Melanocyte of skin (primary cell): ENCODE results near the gene ACP5. TPM values are rescaled to one million over a fixed set of nuclear protein-coding genes. Genes with fewer than 3 reads are reported as not detected.

Experiments
- total RNA-seq, 2 donors: library from RNA; depleted of rRNA; stranded (reverse); fragments of >200 nt; gene quantifications; 2 replicates each; pipeline ENCODE4 v1.2.3, GENCODE V29; 2012

Gene ACP5
- 100 to 1,000 TPM; 133 to 141 TPM for total RNA-seq

DNA sequence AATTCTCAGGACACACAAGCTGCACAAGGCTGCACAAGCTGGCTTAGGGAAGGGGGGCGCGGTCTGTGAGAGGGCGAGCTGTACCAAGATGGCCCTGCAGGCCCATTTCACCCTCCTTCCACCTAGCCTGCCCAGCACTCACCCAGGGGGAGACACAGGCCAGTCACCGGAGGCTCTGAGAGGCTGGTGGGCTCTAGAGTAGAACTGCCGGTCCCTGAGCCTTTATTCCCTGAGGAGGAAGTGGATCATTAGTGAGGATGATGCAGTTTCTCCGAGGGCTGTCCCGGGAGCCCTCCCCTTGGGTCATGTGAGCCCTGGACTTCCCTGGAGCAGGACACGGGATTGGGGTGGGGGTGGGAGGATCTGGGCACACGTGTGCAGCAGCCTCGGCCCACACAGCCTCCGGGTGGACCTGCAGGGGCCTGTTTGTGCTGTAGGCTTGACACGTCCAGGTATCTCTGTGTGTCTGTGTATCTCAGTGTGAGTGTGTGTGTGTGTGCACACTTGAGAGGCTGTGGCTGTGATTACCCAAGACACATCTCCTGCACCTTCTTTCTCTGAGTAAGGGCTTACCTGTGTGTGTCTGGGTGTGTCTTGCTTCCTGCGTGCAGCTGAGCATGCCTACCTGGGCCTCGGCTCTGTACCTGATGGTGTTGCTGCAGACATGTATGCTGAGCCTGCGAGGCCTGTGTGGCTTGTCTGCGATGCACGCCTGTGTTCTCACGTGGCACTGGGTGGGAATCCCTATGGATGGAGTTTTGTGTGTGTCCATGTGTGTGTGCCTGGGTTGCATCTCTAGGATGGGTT, at the start of gene ACP5:
Gene ACP5, minus strand, starts transcription at position 195 of the 807 bp plus-strand sequence. CDS start 328 bp downstream, outside the sequence.

GRCh38 chr19:11597202-11598102, 20.0 kb upstream of the ACP5 start, which contains the start of gene ZNF627:
Gene ZNF627 (plus strand): TSS chr19:11597483. CDS start chr19:11597628, 145 bp downstream.

DNA sequence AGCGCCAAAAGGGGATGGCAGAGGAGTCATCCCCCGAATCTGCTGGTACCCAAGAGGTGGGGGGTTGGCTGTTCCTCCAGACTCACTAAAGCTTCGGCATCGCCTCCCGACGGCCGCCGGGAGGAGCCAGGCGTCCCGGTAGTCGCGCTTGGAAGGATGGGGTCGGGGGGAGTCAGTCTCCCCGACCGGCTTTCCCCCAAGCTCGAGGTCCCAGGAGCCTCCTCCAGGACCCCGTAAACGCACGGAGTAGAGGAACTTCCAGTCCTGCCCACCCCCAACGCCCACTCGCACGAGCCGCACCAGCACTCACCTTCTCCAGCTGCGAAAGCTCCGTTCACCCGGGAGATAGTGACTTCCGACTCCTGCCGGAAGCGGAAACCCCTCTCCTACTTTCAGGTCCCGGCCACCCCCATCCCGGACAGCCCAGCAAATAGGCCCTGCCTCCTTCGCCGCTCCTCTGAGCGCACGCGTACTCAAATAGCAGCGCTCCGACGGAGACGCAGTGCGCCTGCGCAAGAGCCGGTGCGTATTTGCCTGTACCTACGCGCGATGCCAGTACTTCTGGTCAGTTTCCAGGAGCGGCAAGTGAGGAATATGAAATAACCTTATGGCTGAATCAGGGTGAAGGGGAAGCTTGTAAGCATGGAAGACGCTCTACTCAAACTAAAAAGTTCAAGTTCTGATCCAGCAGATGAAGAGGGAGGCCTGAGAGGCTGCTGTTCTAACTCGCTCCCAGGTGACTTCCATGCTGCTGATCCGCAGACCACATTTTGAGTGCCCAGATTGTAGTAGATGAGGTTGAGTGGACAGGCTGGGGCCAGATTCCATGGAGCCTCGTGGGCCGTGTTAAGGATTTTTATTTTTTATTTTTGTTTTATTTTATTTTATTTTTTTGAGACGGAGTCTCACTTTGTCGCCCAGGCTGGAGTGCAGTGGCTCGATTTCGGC, 18.3 kb downstream of the ACP5 start, which contains the start of gene ELOF1:
Gene ELOF1, minus strand, starts transcription at position 350 of the 948 bp plus-strand sequence. CDS start 4,883 bp downstream, outside the sequence.

DNA sequence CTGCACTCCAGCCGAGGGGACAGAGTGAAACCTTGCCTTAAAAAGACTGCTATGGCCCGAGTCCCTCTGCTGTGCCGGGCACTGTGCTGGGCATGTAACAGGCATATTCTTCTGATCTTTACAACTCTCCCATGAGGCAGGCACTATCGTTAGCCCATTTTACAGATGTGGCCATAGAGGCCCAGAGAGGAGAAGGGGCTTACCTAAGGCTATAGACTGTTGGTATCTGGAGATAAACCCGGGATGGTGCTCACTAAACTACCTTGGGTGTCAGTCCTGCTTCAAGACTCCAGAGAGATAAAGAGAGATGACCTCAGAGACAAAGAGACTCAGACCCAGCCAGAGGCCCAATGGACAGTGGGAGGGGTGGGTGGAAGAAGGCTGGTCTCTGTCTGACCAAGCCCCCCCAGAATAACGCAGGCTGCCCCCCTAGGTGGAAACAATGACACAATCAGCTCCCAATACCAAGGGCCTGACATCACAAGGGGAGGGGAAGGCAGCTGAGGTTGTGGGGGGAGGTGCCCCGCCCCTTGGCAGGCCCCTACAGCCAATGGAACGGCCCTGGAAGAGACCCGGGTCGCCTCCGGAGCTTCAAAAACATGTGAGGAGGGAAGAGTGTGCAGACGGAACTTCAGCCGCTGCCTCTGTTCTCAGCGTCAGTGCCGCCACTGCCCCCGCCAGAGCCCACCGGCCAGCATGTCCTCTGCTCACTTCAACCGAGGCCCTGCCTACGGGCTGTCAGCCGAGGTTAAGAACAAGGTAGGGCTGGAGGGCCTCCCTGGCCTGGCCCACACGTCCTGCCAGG, 39.0 kb downstream of the ACP5 start, which contains the start of gene CNN1:
Gene CNN1, plus strand, starts transcription at position 620 of the 805 bp plus-strand sequence. Its CDS starts 77 bp downstream, at position 697.

DNA sequence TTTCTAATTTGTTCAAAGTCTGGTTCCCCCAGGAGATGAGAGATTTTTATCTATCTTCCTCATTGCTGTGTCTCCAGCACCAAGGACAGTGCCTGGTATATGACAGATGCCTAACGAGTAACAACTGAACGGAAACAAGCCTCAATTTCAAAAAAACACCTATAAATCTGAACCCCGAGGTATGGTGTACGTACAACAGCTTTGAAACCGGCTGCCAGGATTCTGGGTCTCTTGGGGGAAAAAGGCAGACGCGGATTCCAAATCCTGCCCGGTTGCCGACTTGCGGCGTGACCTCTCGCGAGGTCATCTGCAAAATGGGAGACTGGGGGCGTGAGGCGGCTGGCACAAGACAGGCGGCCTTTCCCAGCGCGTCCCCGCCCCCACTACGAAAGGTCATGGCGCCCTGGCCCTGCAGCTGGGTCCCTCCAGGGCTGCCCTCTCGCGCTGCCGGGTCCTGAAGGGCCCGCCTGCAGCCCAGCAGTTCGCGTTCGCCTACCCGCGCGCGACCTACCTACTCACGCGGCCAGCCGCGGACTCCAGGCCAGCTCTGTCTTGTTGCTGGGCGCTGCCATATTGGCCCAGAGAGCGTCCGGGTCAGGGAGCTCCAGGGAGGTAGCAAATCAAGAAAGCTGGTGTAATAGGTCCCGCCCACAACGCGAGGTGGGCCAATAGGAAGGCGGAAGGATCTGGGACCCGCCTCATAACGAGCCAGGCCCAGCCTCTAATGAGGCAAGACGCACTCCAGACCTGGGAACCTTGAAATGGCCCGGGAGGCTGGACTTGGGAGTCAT, 48.7 kb downstream of the ACP5 start, which contains the start of gene ECSIT:
Gene ECSIT, minus strand, starts transcription at position 584 of the 791 bp plus-strand sequence. CDS start 9,964 bp downstream, outside the sequence.

Other genes starting within 250 kb of the ACP5 start
- 1 to 10 TPM; 4.1 to 6.3 TPM for gene RAB3D, start 238.0 kb downstream of the ACP5 start, total RNA-seq
- 100 to 1,000 TPM in 1 of 2 donors, 10 to 100 TPM in 1; 99.9 to 142 TPM for gene TMEM205, start 231.4 kb downstream of the ACP5 start, total RNA-seq
- 1 to 10 TPM; 4.7 to 9.6 TPM for gene CCDC159, start 231.1 kb downstream of the ACP5 start, total RNA-seq
- gene PLPPR2, start 222.2 kb downstream of the ACP5 start, total RNA-seq, result 1 to 10 TPM; 6.5 to 6.7 TPM
- 1 to 10 TPM; 1.3 to 1.4 TPM for gene SWSAP1, start 203.0 kb downstream of the ACP5 start, total RNA-seq
- gene EPOR, start 193.3 kb downstream of the ACP5 start, total RNA-seq, result 1 to 10 TPM; 7.6 to 8.0 TPM
- gene RGL3, start 158.3 kb downstream of the ACP5 start, total RNA-seq, result 1 to 10 TPM; 1.3 to 2.4 TPM
- gene ODAD3, start 142.5 kb downstream of the ACP5 start, total RNA-seq, result not detected
- gene PRKCSH, start 142.0 kb downstream of the ACP5 start, total RNA-seq, result 100 to 1,000 TPM in 1 of 2 donors, 10 to 100 TPM in 1; 74.7 to 119 TPM
- not detected for gene ELAVL3, start 96.6 kb downstream of the ACP5 start, total RNA-seq
- gene ZNF653, start 71.8 kb downstream of the ACP5 start, total RNA-seq, result 1 to 10 TPM; 2.4 to 3.0 TPM
- 10 to 100 TPM; 25.1 to 40.0 TPM for gene ECSIT, start 48.5 kb downstream of the ACP5 start, total RNA-seq
- gene CNN1, start 38.8 kb downstream of the ACP5 start, total RNA-seq, result not detected
- 10 to 100 TPM; 43.7 to 52.3 TPM for gene ELOF1, start 18.4 kb downstream of the ACP5 start, total RNA-seq
- 10 to 100 TPM; 10.3 to 12.3 TPM for gene ZNF627, start 19.8 kb upstream of the ACP5 start, total RNA-seq
- gene ZNF823, start 161.3 kb upstream of the ACP5 start, total RNA-seq, result 1 to 10 TPM; 8.6 to 8.7 TPM
- gene ZNF441, start 189.4 kb upstream of the ACP5 start, total RNA-seq, result 1 to 10 TPM; 6.2 to 7.0 TPM
- 1 to 10 TPM; 2.7 to 7.6 TPM for gene ZNF491, start 220.9 kb upstream of the ACP5 start, total RNA-seq
- 10 to 100 TPM; 14.3 to 23.1 TPM for gene ZNF440, start 236.6 kb upstream of the ACP5 start, total RNA-seq